H54 (cell line): ENCODE measurements around the gene PIGV.
A peak's percentile ranks its signal among the peaks of the same experiment; 100 is the strongest.

ENCODE experiments used
- DNase-seq: peaks from one replicate; pipeline ENCODE4 v3.0.0; 2011; ENCODE audit warnings: low spot score, mixed read lengths; ENCODE audit not compliant: insufficient read length
- FAIRE-seq: peaks from 3 replicates; lab custom pipeline; 2011; peaks lifted over from hg19 to GRCh38; lab: Jason Lieb, UNC
- POLR2A ChIP-seq: IDR thresholded peaks from 2 replicates; pipeline ENCODE4 v1.6.1; 2011; ENCODE audit warnings: low read depth, mild to moderate bottlenecking, low read length

PIGV gene

GRCh38 chr1:26787706-26788514, at the start of gene PIGV:
Gene PIGV, plus strand, starts transcription at chr1:26787950. Its CDS starts 2,866 bp downstream, at chr1:26790816.
- TF ChIP-seq POLR2A: peak; percentile 15; the same call in 1 of the 2 replicates
- FAIRE-seq (no peak), DNase-seq (no peak)

GRCh38 chr1:26739329-26739914, 48.3 kb upstream of the PIGV start:
- no peak for TF ChIP-seq POLR2A
- DNase-seq (no peak), FAIRE-seq (no peak)

GRCh38 chr1:26740023-26740634, 47.6 kb upstream of the PIGV start:
- no peak for FAIRE-seq
- DNase-seq: no peak
- TF ChIP-seq POLR2A: no peak

GRCh38 chr1:26740952-26741351, 46.8 kb upstream of the PIGV start:
- FAIRE-seq: no peak
- no peak for TF ChIP-seq POLR2A
- DNase-seq: no peak

- DNase-seq: no peak
- no peak for FAIRE-seq
- TF ChIP-seq POLR2A: no peak
Observed at GRCh38 chr1:26743426-26744059, 44.2 kb upstream of the PIGV start.

GRCh38 chr1:26744075-26744959, 43.4 kb upstream of the PIGV start:
- FAIRE-seq: peak; percentile 98
- peak; percentile 45 for DNase-seq

GRCh38 chr1:26745191-26745590, 42.6 kb upstream of the PIGV start:
- DNase-seq: no peak
- no peak for FAIRE-seq
- no peak for TF ChIP-seq POLR2A

More at GRCh38 chr1:26744075-26744959, 43.4 kb upstream of the PIGV start:
- TF ChIP-seq POLR2A: no peak

GRCh38 chr1:26747048-26747447, 40.7 kb upstream of the PIGV start:
- TF ChIP-seq POLR2A: no peak

GRCh38 chr1:26748351-26748750, 39.4 kb upstream of the PIGV start:
- TF ChIP-seq POLR2A: no peak
- no peak for DNase-seq
- FAIRE-seq: no peak

More at GRCh38 chr1:26747048-26747447, 40.7 kb upstream of the PIGV start:
- DNase-seq: no peak
- FAIRE-seq: no peak

GRCh38 chr1:26749458-26749857, 38.3 kb upstream of the PIGV start:
- DNase-seq (no peak), FAIRE-seq (no peak)
- TF ChIP-seq POLR2A: no peak

- no peak for FAIRE-seq
- no peak for DNase-seq
- TF ChIP-seq POLR2A: no peak
Observed at GRCh38 chr1:26750428-26750827, 37.3 kb upstream of the PIGV start.

- FAIRE-seq (no peak), DNase-seq (no peak)
- TF ChIP-seq POLR2A: no peak
Observed at GRCh38 chr1:26752519-26752918, 35.2 kb upstream of the PIGV start.
